DMS 273 (cell line): Measurements from ENCODE around the gene C10orf143.
"Not testable (repeated sequence)": the region's sequence is repeated elsewhere in the genome, so short reads cannot be mapped to it uniquely, and the experiment has no call there.

Experiments
- DNase-seq: peaks from one replicate; lab custom pipeline; 2025; ENCODE audit not compliant: unreplicated experiment; lab: John Stamatoyannopoulos, UW

C10orf143 gene

GRCh38 chr10:130111852-130112180 lies 1.2 kb upstream of the C10orf143 start:
- DNase-seq, result no peak

- peak; percentile 96 for DNase-seq
Observed at GRCh38 chr10:130111113-130111851, 652 bp upstream of the C10orf143 start.

GRCh38 chr10:130109796-130110245 lies 809 bp downstream of the C10orf143 start:
- DNase-seq, result peak; percentile 84

GRCh38 chr10:130108934-130109604 lies 1.6 kb downstream of the C10orf143 start:
- DNase-seq, result no peak

GRCh38 chr10:130108146-130108545 lies 2.5 kb downstream of the C10orf143 start:
- not testable (repeated sequence) for DNase-seq

- DNase-seq, result no peak
Observed at GRCh38 chr10:130105724-130106123, 4.9 kb downstream of the C10orf143 start.

- DNase-seq, result no peak
Observed at GRCh38 chr10:130099344-130099743, 11.3 kb downstream of the C10orf143 start.

GRCh38 chr10:130090565-130090964 lies 20.1 kb downstream of the C10orf143 start:
- DNase-seq, result not testable (repeated sequence)

GRCh38 chr10:130080461-130080814 lies 30.2 kb downstream of the C10orf143 start:
- no peak for DNase-seq

- DNase-seq, result no peak
Observed at GRCh38 chr10:130079614-130080460, 30.8 kb downstream of the C10orf143 start.

GRCh38 chr10:130078120-130078519 lies 32.5 kb downstream of the C10orf143 start:
- no peak for DNase-seq

- no peak for DNase-seq
Observed at GRCh38 chr10:130076681-130077080, 33.9 kb downstream of the C10orf143 start.

- no peak for DNase-seq
Observed at GRCh38 chr10:130074639-130075038, 36.0 kb downstream of the C10orf143 start.

- DNase-seq, result no peak
Observed at GRCh38 chr10:130073912-130074311, 36.7 kb downstream of the C10orf143 start.

- no peak for DNase-seq
Observed at GRCh38 chr10:130072247-130072646, 38.4 kb downstream of the C10orf143 start.

GRCh38 chr10:130067893-130068292 lies 42.7 kb downstream of the C10orf143 start:
- DNase-seq, result no peak

- no peak for DNase-seq
Observed at GRCh38 chr10:130066743-130067142, 43.9 kb downstream of the C10orf143 start.

- no peak for DNase-seq
Observed at GRCh38 chr10:130065251-130065650, 45.4 kb downstream of the C10orf143 start.

- DNase-seq, result no peak
Observed at GRCh38 chr10:130064783-130065182, 45.8 kb downstream of the C10orf143 start.

GRCh38 chr10:130062976-130063375 lies 47.7 kb downstream of the C10orf143 start:
- DNase-seq, result no peak

- DNase-seq, result no peak
Observed at GRCh38 chr10:130062201-130062600, 48.4 kb downstream of the C10orf143 start.

- DNase-seq, result no peak
Observed at GRCh38 chr10:130061760-130062159, 48.9 kb downstream of the C10orf143 start.
